Activated gamma-delta T cell treated with anti-CD3 and anti-CD28 coated beads, Interleukin-2, amount 50 U/mL, for 16 hours (primary cell): ENCODE data around the gene CLTA.
A peak's percentile ranks its signal among the peaks of the same experiment; 100 is the strongest.

Experiments used
- DNase-seq: peaks from one replicate; pipeline ENCODE4 v3.0.0-alpha.2; 2020; ENCODE audit warnings: low read depth

The CLTA gene, protein sequence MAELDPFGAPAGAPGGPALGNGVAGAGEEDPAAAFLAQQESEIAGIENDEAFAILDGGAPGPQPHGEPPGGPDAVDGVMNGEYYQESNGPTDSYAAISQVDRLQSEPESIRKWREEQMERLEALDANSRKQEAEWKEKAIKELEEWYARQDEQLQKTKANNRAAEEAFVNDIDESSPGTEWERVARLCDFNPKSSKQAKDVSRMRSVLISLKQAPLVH

GRCh38 chr9:36190388-36191289 is at the start of gene CLTA:
Gene CLTA (plus strand): TSS chr9:36190921. CDS start chr9:36191057, 136 bp downstream.
- peak; percentile 93 for DNase-seq

DNA sequence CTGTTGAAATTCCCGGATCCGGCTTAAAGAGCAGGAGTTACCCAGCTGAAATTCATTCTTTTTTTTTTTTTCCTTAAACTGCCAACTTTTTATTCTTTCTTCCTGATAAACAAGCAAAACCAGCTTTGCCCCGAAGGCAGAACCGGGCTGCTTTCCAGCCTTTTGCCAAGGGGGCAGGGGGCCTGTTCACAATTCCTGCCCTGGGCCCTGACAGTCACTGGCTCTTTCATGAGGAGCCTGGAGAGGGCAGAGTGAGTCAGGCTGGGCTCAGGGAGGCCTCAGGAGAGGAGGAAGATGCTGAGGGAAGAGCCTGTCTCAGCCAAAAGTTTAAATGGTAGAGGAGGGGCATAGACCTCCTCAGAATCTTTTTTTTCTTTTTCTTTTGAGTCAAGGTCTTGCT is 49.4 kb upstream of the CLTA start:
- no peak for DNase-seq

DNA sequence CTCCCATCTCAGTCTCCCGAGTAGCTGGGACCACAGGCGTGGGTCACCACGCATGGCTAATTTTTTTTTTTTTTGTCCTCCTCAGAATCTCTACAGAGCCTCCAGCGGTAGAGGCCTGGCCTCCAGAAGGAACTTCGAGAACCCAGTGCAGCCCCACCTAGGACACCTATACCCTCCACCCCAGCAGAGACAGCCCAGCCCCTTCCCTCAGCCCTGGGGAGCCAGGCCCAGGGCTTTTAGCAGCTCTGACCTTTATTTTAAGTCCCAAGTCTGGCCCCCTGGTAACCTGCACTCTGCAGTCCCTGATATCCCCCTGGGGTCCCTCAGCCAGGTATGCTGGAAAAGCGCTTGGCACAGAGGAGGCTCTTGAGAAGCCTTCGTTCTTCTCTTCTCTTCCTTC is 49.0 kb upstream of the CLTA start:
- no peak for DNase-seq

- DNase-seq = no peak
Measured at GRCh38 chr9:36142510-36143244, 48.0 kb upstream of the CLTA start.

DNA sequence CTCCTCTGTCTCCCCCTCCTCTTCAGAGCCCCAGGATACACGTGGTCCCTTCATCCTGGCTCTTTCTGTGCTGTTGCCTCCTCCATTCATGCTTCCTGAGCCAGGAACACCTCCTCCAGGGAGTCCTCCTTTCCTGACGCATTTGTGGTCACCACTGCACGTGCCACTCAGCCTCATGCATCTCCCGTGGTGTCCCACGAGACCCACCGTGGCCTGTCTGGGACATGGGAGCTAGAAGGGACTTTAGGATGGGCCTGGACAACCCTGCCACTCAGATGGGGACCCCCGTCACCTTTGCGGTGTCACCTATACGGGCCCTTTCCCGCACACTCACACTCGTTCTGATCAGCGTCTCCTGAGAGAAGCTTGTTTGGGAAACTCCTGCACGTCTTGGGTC is 47.5 kb upstream of the CLTA start:
- DNase-seq = no peak

DNA sequence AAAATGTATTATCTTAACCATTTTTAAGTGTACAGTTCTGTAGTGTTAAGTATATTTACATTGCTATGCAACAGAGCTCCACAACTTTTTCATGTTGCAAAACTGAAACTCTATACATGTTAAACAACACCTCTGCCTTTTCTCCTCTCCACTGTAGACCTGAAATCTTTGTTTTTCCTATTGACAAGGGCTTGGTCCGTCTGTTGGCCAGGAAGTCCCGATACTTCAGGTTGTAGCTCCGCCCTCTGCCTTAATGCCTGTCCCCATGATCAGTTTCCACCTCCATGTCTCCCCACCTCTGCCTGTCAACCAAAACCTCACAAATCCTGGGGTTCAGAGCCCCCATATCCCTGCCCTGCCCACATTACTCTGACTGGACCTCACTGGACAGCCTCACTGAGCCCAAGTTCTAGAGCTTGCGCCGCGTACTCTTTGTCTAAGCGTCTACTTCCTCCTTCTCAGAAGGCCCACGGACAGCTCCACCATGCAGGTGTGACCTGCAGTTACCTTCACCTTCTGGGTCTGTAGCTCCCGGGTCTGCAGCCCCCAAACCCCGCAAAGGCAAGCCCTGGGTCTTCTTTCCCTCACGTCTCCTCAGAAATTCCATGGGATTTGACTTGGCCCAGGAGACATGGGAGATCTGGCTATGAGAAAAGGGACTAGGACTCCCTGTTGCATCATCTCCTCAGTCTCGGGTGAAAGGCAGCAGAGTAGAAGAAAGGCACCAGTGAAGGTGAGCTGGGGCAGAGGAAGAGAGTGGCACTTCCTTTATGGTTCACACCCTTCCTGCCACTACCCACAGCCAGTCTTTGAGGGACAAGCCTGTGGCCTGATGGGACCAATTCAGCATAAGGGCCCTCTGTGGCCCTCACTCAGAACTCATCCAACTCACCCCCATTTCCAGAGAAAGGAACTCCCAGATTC is 46.1 kb upstream of the CLTA start:
- no peak for DNase-seq

- no peak for DNase-seq
Measured at GRCh38 chr9:36145970-36146369, 44.8 kb upstream of the CLTA start.

DNA sequence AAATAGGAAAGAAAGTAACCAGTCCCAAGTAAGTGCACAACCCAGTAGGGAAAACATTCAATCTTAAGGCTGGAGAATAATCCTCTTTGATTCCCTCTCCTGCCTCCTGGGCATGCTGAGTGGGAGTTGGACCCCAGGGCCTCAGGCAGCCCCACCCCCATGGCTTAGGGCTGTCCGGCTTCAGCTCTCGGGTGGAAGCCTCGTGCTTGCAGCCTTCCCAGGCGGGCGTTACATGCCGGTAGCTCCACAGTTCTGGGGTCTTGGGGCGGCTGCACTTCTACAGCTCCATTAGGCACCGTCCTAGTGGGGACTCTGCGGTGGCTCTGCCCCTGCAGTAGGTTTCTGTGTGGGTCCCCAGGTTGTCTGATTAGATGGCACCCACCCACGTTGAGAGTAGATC is 44.1 kb upstream of the CLTA start:
- DNase-seq = no peak

DNA sequence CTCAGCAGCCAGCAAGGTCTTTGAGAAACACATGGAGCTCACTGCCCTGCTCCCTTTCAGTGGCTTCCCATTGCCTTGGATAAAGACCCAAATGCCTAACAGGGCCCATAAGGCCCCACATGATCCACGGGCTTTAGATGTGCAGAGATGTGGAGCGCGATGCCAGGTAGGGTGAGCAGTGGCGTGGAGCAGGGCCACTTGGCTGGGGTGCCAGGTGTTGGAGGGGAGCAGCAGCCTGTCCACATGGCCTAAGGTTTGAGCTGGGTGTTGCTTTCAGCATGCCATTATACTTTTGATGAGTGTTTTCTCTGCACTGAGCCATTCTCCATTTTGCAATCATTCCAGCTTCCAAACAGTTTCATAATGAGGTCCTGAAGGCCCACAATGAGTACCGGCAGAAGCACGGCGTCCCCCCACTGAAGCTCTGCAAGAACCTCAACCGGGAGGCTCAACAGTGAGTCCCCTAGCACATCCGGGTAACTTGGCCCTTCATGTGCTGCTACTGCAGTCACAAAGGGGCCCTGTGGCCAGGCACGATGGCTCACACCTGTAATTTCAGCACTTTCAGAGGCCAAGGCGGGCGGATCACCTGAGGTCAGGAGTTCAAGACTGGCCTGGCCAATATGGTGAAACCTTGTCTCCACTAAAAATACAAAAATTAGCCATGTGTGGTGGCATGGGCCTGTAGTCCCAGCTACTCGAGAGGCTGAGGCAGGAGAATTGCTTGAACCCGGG is 43.1 kb upstream of the CLTA start:
- no peak for DNase-seq

- DNase-seq = peak; percentile 69
Measured at GRCh38 chr9:36148311-36149051, 42.2 kb upstream of the CLTA start.

DNA sequence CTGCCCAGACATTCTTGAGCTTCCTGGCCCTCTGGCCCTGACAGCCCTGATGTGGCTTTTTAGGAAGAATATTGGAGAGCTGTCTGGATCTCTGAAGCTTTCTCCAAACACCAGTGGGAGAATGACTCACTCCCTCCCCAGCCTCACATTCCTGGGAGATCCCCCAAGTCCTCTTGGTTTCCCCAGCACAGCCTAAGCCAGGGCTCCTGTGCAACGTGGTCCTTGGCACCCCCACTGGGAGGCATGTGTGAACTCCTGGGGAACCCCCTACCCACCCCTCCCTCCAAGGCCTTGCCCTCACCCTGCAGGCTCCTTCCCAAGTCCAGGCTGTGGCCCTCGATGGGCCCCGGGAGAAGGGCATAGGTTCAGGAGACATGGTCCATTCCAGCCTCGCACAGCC is 41.5 kb upstream of the CLTA start:
- no peak for DNase-seq

DNA sequence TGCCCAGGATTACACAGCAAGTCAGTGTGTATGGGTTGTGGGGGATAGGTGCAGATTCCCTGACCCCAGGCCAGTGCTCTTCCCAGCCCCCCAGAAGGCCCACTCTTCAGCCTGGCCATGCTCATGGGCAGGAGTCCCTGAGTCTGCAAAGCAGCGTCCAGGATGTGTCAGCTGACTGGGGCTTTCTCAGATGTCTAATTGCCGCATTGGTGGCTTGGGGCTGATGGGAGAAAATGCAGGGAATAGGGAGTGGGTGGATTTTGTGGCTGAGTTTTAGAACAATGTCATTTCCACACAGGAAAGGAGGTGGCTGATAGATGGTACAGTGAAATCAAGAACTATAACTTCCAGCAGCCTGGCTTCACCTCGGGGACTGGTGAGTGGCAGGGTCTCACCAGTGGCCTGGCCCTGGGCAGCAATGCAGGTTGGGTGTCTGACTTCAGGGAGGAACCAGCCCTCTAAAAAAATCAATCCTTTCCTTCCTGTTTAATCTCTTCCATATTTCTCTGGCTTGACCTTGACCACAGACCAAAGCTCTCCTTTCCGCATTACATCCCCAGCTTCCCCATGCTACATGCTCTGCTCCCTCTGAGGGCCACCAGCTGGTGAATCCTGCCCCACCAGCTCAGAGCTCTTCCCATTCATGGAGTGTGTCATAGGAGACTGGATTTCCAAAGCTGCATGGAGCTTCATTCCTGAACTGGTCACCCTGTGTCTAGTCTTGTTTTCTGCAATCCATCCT is 40.0 kb upstream of the CLTA start:
- no peak for DNase-seq

GRCh38 chr9:36151316-36152210 is 39.2 kb upstream of the CLTA start:
- DNase-seq = peak; percentile 88

DNA sequence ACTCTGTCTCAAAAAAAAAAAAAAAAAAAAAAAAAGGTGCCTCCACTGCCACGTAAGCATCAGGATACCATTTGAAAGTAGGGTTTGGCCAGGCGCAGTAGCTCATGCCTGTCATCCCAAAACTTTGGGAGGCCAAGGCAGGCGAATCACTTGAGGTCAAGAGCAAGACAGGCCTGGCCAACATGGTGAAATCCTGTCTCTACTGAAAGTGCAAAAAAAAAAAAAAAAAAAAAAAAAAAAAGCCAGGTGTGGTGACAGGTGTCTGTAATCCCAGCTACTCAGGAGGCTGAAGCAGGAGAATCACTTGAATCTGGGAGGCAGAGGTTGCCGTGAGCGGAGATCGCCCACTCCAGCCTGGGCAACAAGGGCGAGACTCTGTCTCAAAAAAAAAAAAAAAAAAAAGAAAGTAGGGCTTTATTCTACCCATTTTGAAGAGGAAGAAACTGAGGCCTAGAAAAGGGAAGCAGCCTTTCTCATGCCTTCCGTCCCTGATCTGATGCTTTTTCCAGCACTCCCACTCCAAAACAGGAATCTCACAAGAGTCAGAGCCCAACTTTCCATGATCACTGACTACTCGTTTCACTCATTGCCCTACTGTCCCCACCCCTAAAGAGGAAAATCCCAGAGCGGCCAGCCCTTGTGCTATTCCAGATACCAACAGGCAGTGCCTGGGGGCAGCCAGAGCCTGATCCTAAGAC is 37.8 kb upstream of the CLTA start:
- no peak for DNase-seq

GRCh38 chr9:36153746-36154145 is 37.0 kb upstream of the CLTA start:
- no peak for DNase-seq

DNA sequence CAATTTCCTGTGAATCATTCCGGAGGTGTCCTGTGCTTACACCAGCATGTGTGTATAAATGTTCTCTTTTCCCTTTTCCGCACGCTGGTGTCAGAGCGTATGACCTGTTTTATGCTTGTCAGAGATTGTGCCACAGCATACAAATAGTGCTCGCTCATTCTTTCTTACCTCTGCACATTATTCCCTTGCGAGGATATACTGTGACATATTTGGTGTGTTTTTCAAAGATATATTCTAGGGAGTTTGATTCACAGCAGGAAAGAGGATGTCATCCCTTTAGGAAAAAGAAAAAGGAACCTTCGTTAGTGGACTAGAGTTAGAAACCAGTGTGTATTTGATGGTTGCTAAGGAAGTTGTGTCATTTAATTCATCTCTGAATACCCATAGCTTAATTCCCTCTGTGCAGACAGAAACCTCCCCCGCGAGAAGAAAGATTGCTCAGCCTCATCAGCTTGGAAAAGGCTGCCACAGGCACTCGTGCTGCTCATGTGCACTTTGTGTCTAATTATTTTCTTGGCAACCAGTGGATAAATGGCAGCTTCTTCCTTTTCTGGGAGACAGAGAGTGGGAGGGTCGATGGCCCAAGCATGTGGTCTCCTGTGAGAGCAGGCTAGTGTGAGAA is 36.3 kb upstream of the CLTA start:
- no peak for DNase-seq

DNA sequence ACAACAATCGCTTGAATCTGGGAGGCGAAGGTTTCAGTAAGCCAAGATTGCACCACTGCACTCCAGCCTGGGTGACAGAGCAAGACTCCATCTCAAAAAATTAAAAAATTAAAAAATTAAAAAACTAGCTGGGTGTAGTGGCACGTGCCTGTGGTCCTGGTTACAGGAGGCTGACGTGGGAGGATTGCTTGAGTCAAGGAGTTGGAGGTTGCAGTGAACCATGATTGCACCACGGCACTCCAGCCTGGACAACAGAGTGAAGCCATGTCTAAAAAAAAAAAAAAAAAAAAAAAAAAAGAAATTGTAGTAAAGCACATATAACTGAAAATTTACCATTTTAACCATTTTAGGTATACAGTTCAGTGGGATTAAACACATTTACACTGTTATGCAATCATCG is 34.6 kb upstream of the CLTA start:
- no peak for DNase-seq

DNA sequence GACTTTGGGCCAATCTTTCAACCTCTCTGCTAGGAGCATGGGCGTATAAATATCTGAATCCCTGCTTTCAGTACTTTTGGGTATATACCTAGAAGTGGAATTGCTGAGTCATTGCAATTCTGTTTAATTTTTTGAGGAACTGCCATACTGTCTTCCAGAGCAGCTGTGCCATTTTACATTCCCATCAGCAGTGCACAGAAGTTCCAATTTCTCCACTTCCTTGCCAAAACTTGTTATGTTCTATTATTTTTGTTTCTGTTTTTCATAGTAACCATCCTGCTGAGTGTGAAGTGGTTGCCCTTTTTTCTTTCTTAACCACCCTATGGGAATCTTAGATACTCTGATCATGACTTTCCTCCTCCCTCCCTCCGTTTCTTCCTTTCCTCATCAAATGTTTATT is 32.6 kb upstream of the CLTA start:
- no peak for DNase-seq
